SK-N-SH treated with all-trans-retinoic acid at 6 μM for 48 hours (cell line): ENCODE data around the gene RFX4.
A peak's percentile ranks its signal among the peaks of the same experiment; 100 is the strongest.

Experiments
- ATAC-seq: fragments of 200-7000 bp; cut with Tn5 transposase; 3 replicates; pipeline ENCODE4 v1.9.1; 2020; ENCODE audit warnings: mild to moderate bottlenecking, moderate library complexity
- ARNTL ChIP-seq: fragments of 450-650 bp; formaldehyde crosslinking; IDR thresholded peaks from 2 replicates; pipeline ENCODE4 v1.5.0; 2020; ENCODE audit warnings: low read depth, mild to moderate bottlenecking, moderate library complexity, borderline replicate concordance
- ESRRG ChIP-seq: fragments of 250-450 bp; sonication (Bioruptor Pico); IDR thresholded peaks from 2 replicates; pipeline ENCODE4 v1.6.1; 2021; ENCODE audit warnings: mild to moderate bottlenecking
- GLIS3 ChIP-seq: fragments of 250-450 bp; sonication (Bioruptor Pico); IDR thresholded peaks from 2 replicates; pipeline ENCODE4 v1.5.0; 2020; ENCODE audit warnings: mild to moderate bottlenecking, moderate library complexity
- OSR1 ChIP-seq: fragments of 250-450 bp; sonication (Bioruptor Pico); IDR thresholded peaks from 2 replicates; pipeline ENCODE4 v1.8.0; 2022; ENCODE audit warnings: moderate library complexity, mild to moderate bottlenecking, inconsistent platforms
- SNAI2 ChIP-seq: fragments of 250-450 bp; sonication (Bioruptor Pico); IDR thresholded peaks from 2 replicates; pipeline ENCODE4 v1.5.0; 2020; ENCODE audit warnings: mild to moderate bottlenecking, moderate library complexity
- TCF4 ChIP-seq: fragments of 250-450 bp; sonication (Bioruptor Pico); IDR thresholded peaks from 2 replicates; pipeline ENCODE4 v1.8.0; 2021; ENCODE audit warnings: mild to moderate bottlenecking, moderate library complexity, borderline replicate concordance
- TOX ChIP-seq: fragments of 250-450 bp; sonication (Bioruptor Pico); IDR thresholded peaks from 2 replicates; pipeline ENCODE4 v1.8.0; 2021; ENCODE audit warnings: mild to moderate bottlenecking, moderate library complexity, borderline replicate concordance
- ZC3H10 ChIP-seq: fragments of 250-450 bp; sonication (Bioruptor Pico); IDR thresholded peaks from 2 replicates; pipeline ENCODE4 v1.5.1; 2021; ENCODE audit warnings: mild to moderate bottlenecking, moderate library complexity
- ZFP3 ChIP-seq: fragments of 250-450 bp; sonication (Bioruptor Pico); IDR thresholded peaks from 2 replicates; pipeline ENCODE4 v1.5.0; 2020; ENCODE audit warnings: mild to moderate bottlenecking, moderate library complexity
- ZFP30 ChIP-seq: fragments of 450-650 bp; formaldehyde crosslinking; IDR thresholded peaks from 2 replicates; pipeline ENCODE4 v1.5.0; 2022; ENCODE audit warnings: mild to moderate bottlenecking, moderate library complexity
- ZNF565 ChIP-seq: fragments of 450-650 bp; formaldehyde crosslinking; conservative IDR thresholded peaks from 2 replicates; pipeline ENCODE4 v1.5.0; 2020; ENCODE audit warnings: low read depth, mild to moderate bottlenecking, moderate library complexity
- ZNF70 ChIP-seq: fragments of 450-650 bp; formaldehyde crosslinking; IDR thresholded peaks from 2 replicates; pipeline ENCODE4 v1.5.0; 2020; ENCODE audit warnings: mild to moderate bottlenecking, moderate library complexity
- ZNF8 ChIP-seq: fragments of 450-650 bp; formaldehyde crosslinking; IDR thresholded peaks from 2 replicates; pipeline ENCODE4 v1.5.0; 2020; ENCODE audit warnings: mild to moderate bottlenecking, moderate library complexity
- TF ChIP-seq, protein P1 (sequence below): fragments of 250-450 bp; sonication (Bioruptor Pico); IDR thresholded peaks from 2 replicates; pipeline ENCODE4 v1.5.1; 2021; ENCODE audit warnings: mild to moderate bottlenecking, moderate library complexity
- TF ChIP-seq, protein P2 (sequence below): fragments of 250-450 bp; sonication (Bioruptor Pico); IDR thresholded peaks from 2 replicates; pipeline ENCODE4 v1.5.0; 2020; ENCODE audit warnings: mild to moderate bottlenecking, moderate library complexity
- TF ChIP-seq, protein P3 (sequence below): fragments of 250-450 bp; sonication (Bioruptor Pico); IDR thresholded peaks from 2 replicates; pipeline ENCODE4 v1.8.0; 2021; ENCODE audit warnings: low read depth, mild to moderate bottlenecking, moderate library complexity, borderline replicate concordance
- TF ChIP-seq, protein P4 (sequence below): fragments of 250-450 bp; sonication (Bioruptor Pico); IDR thresholded peaks from 2 replicates; pipeline ENCODE4 v1.8.0; 2020; ENCODE audit warnings: mild to moderate bottlenecking, moderate library complexity, borderline replicate concordance

The RFX4 gene

DNA sequence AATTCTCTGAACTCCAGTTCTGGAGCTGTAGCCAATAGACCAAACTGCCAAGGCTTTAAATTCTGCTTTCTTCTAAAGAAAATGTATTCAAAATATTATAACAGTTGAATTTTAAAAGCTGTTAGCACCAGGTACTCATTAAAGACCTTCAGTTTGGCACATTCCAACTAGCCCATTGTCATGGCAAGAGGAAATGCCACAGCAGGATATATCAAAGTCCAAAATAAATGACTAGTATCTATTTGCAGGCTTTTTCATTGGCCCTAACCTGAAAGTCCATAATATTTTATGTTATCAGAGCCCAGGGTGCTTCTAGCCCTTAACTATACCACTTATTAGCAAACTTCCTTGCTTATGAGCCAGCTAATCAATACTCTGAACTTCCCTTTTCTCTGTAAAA, 188.6 kb downstream of the RFX4 start:
- TF ChIP-seq ZFP3 (CRISPR knock-in tag), result no peak
- TF ChIP-seq ESRRG, result no peak
- no peak for TF ChIP-seq GLIS3
- no peak for TF ChIP-seq TOX (CRISPR knock-in tag)
- TF ChIP-seq TCF4, result no peak
- TF ChIP-seq, all 23 proteins: peak for 0
- ATAC-seq, result no peak

DNA sequence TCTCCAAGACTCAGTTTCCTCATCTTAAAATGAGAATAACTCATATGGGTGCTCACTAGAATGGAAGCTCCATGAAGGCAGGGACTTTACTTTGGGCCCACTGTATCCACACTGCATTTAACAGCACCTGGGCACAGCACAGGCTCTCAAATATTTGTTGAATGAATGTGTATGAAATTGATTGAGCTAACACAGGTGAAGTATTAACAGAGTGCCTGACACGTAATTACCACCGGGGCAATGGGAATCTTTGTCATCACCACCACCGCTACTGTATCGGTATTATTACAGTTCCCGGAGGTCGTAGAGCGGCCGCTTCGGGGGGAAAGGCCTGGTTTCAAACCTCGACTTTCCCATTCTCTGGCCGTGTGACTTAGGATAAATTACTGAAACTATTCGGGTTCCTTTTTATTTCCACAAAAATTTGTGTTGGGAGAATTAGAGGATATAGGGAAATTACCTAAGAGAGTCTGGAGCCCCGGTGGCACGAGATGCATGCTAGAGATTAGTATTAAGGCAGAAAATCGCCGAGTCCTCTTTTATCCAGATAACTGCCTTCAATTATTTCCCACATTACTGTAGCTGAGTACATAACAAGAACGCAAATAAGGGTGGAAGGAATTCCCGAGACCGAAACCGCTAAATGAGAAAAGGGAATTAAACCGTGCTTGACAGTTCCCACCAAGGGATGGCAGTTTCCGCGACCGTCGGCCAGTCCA, 190.6 kb downstream of the RFX4 start:
- TF ChIP-seq ZNF70 (CRISPR knock-in tag) (no peak), ZFP3 (CRISPR knock-in tag) (no peak), TCF4 (no peak), ESRRG (no peak), ZFP30 (CRISPR knock-in tag) (no peak), ZNF565 (no peak), OSR1 (CRISPR knock-in tag) (no peak)
- TF ChIP-seq, protein P1, sequence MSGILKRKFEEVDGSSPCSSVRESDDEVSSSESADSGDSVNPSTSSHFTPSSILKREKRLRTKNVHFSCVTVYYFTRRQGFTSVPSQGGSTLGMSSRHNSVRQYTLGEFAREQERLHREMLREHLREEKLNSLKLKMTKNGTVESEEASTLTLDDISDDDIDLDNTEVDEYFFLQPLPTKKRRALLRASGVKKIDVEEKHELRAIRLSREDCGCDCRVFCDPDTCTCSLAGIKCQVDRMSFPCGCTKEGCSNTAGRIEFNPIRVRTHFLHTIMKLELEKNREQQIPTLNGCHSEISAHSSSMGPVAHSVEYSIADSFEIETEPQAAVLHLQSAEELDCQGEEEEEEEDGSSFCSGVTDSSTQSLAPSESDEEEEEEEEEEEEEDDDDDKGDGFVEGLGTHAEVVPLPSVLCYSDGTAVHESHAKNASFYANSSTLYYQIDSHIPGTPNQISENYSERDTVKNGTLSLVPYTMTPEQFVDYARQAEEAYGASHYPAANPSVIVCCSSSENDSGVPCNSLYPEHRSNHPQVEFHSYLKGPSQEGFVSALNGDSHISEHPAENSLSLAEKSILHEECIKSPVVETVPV, result no peak
- ATAC-seq, result peak; percentile 7; the same call in 2 of the 3 replicates

DNA sequence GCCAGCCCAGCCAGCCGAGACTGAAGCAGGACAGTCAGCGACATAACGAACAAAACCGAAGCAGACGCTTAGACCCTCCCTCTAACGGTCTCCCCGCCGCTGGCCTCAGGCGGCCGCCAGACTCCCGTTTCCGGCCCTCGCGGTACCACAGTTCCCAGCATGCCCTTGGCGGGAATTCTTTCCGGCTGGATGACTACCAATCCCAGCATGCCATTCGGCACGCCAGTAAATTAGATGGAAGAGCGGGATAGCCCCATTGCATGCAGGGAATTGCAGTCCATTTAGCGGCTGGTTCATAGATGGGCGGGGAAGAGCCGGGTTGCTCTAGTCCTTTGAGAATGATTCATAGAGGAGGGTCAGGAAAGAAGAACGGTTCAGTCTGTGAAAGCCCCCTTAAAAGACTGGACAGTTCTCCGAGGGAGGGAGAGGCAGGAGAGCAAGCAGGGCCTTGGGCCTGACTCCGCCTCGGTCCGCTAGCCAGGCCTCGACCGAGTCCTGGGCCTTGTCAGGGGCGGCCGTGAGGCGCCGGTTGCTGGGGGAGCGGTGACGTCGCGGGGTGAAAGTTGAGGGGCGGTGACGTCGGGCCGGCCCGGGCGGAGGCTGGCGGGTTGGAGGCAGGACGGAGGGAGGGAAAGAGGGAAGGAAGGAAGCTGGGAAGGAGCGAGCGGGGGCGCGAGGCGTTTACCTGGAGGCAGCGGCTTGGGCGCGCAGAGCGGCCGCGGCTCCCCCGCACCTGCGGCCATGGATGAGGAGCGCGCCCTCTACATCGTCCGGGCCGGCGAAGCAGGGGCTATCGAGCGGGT, 191.4 kb downstream of the RFX4 start, which contains the start of gene RIC8B:
Gene RIC8B, plus strand, starts transcription at position 678 of the 803 bp plus-strand sequence. Its CDS starts 64 bp downstream, at position 742.
- TF ChIP-seq ZNF70 (CRISPR knock-in tag) (no peak), ZNF565 (no peak), ZNF8 (CRISPR knock-in tag) (no peak), ESRRG (no peak)
- TF ChIP-seq, protein P2, sequence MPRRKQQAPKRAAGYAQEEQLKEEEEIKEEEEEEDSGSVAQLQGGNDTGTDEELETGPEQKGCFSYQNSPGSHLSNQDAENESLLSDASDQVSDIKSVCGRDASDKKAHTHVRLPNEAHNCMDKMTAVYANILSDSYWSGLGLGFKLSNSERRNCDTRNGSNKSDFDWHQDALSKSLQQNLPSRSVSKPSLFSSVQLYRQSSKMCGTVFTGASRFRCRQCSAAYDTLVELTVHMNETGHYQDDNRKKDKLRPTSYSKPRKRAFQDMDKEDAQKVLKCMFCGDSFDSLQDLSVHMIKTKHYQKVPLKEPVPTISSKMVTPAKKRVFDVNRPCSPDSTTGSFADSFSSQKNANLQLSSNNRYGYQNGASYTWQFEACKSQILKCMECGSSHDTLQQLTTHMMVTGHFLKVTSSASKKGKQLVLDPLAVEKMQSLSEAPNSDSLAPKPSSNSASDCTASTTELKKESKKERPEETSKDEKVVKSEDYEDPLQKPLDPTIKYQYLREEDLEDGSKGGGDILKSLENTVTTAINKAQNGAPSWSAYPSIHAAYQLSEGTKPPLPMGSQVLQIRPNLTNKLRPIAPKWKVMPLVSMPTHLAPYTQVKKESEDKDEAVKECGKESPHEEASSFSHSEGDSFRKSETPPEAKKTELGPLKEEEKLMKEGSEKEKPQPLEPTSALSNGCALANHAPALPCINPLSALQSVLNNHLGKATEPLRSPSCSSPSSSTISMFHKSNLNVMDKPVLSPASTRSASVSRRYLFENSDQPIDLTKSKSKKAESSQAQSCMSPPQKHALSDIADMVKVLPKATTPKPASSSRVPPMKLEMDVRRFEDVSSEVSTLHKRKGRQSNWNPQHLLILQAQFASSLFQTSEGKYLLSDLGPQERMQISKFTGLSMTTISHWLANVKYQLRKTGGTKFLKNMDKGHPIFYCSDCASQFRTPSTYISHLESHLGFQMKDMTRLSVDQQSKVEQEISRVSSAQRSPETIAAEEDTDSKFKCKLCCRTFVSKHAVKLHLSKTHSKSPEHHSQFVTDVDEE (CRISPR knock-in tag), result 0 out of 2 replicates have a peak, but pooled peaks have one; percentile 55

DNA sequence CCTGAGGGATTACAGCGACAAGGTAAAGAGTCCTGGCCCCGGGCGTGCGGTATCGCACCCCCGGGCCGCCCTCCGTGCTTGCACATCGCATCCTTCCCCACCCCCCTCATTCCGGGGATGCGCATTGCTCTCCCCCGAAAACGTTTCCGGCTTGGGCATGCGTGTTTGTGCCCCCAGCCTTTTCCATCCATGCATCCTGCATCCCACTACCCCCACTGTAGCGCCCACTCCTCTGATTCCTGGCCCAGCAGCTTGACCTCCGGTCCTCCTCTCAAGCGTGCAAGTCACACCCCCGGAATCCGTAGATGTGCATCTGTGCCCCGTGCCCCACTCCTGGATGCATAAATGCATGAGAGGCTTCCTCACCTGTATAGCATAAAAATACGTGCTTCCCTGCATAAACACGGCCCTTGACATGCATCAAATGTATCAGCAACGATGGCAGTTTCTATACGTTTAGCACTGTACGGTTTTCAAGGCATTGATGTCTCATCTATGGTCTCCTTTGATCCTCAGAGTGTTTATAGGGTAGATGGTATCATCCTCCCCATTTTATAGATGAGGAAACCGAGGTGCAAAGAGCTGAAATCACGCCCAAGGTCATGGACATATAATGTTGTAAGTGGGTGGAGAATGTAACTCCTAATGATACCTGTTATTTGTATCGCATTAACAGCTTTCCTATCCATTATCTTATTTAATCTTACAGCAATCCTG, 192.2 kb downstream of the RFX4 start:
- no peak for TF ChIP-seq ARNTL (CRISPR knock-in tag)
- no peak for TF ChIP-seq ZFP30 (CRISPR knock-in tag)
- TF ChIP-seq, protein P3, sequence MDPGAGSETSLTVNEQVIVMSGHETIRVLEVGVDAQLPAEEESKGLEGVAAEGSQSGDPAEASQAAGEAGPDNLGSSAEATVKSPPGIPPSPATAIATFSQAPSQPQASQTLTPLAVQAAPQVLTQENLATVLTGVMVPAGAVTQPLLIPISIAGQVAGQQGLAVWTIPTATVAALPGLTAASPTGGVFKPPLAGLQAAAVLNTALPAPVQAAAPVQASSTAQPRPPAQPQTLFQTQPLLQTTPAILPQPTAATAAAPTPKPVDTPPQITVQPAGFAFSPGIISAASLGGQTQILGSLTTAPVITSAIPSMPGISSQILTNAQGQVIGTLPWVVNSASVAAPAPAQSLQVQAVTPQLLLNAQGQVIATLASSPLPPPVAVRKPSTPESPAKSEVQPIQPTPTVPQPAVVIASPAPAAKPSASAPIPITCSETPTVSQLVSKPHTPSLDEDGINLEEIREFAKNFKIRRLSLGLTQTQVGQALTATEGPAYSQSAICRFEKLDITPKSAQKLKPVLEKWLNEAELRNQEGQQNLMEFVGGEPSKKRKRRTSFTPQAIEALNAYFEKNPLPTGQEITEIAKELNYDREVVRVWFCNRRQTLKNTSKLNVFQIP, result no peak
- TF ChIP-seq, protein P1, result no peak
- TF ChIP-seq ZNF8 (CRISPR knock-in tag), result no peak
- no peak for TF ChIP-seq SNAI2 (CRISPR knock-in tag)
- ATAC-seq, result peak; percentile 40; the same call in 2 of the 3 replicates

More for the DNA sequence above, 191.4 kb downstream of the RFX4 start, which contains the start of gene RIC8B:
- peak; percentile 97 for ATAC-seq

DNA sequence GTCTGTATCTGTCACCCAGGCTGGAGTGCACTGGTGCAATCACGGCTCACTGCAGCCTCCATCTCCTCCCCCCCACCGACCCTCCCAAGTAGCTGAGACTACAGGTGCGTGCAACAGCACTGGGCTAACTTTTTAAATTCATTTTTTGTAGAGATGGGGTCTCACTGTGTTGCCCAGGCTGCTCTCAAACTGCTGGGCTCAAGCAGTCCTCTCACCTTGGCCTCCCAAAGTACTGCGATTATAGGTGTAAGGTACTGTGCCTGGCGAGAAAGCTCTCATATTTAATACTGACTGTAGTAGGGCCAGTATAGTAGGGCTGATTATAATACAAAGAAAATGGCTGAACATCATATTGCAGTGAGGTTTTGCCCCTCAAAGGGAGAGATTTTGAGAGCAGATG, 194.1 kb downstream of the RFX4 start:
- ATAC-seq, result no peak
- TF ChIP-seq, protein P4, sequence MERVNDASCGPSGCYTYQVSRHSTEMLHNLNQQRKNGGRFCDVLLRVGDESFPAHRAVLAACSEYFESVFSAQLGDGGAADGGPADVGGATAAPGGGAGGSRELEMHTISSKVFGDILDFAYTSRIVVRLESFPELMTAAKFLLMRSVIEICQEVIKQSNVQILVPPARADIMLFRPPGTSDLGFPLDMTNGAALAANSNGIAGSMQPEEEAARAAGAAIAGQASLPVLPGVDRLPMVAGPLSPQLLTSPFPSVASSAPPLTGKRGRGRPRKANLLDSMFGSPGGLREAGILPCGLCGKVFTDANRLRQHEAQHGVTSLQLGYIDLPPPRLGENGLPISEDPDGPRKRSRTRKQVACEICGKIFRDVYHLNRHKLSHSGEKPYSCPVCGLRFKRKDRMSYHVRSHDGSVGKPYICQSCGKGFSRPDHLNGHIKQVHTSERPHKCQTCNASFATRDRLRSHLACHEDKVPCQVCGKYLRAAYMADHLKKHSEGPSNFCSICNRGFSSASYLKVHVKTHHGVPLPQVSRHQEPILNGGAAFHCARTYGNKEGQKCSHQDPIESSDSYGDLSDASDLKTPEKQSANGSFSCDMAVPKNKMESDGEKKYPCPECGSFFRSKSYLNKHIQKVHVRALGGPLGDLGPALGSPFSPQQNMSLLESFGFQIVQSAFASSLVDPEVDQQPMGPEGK, result no peak
- TF ChIP-seq ZC3H10 (CRISPR knock-in tag), result no peak
- TF ChIP-seq, protein P2 (CRISPR knock-in tag), result no peak
- TF ChIP-seq, protein P3, result no peak
